HUES64 (cell line): ENCODE data around the gene RIGI. TPM values are rescaled to one million over a fixed set of nuclear protein-coding genes. Genes with fewer than 3 reads are reported as not detected.
A peak's percentile ranks its signal among the peaks of the same experiment; 100 is the strongest.

Experiments
- H3K27ac ChIP-seq: 2 replicates; pipeline ENCODE4 v1.7.0; 2013; ENCODE audit warnings: low read depth, low read length, inconsistent platforms
- H3K27me3 ChIP-seq: 2 replicates; pipeline ENCODE4 v1.6.1; 2013; ENCODE audit warnings: mild to moderate bottlenecking, low read length; ENCODE audit not compliant: insufficient read depth
- H3K36me3 ChIP-seq: 2 replicates; pipeline ENCODE4 v1.6.1; 2013; ENCODE audit warnings: mild to moderate bottlenecking, low read length; ENCODE audit not compliant: insufficient read depth
- H3K4me1 ChIP-seq: 2 replicates; pipeline ENCODE4 v1.6.1; 2013; ENCODE audit warnings: mild to moderate bottlenecking, low read length, moderate library complexity; ENCODE audit not compliant: insufficient read depth
- H3K4me3 ChIP-seq: 2 replicates; pipeline ENCODE4 v1.5.1; 2013; ENCODE audit warnings: mild to moderate bottlenecking, low read length, moderate library complexity
- H3K9ac ChIP-seq: 2 replicates; pipeline ENCODE4 v1.6.1; 2013; ENCODE audit warnings: mild to moderate bottlenecking, low read depth, low read length
- H3K9me3 ChIP-seq: 2 replicates; pipeline ENCODE4 v1.6.1; 2013; ENCODE audit warnings: low read depth, low read length; ENCODE audit not compliant: insufficient read depth
- WGBS: fragments of 150-250, 120-280 bp; methylation state at CpG from one replicate; pipeline ENCODE4 v1.1.7; 2013; ENCODE audit warnings: missing lambda C conversion rate; 5-methylcytosine and 5-hydroxymethylcytosine counted together
- polyA plus RNA-seq, 2 experiments: library from polyadenylated mRNA; stranded (reverse); fragments of 50-300 nt; gene quantifications; one replicate each; pipeline ENCODE4 v1.2.3, GENCODE V29; 2013

RIGI gene
- polyA plus RNA-seq (2013, experiment 1 of 2) = 4.0 TPM
- polyA plus RNA-seq (2013, experiment 2 of 2) = 4.4 TPM

- H3K4me1 ChIP-seq = peaks cover 7% of the 10 kb centered on the region; the same call in 1 of the 2 replicates
- WGBS = under 1% methylated on average over 37 of the region's 37 CpGs
- no peaks in the 10 kb centered on the region for H3K27me3 ChIP-seq
- peak within 1 kb of the TSS; percentile 95 for H3K4me3 ChIP-seq
- H3K9ac ChIP-seq = peak within 1 kb of the TSS; percentile 78
- H3K9me3 ChIP-seq = peaks cover 4% of the 10 kb centered on the region
- no peaks in the 10 kb centered on the region for H3K36me3 ChIP-seq
- H3K27ac ChIP-seq = peak within 1 kb of the TSS; percentile 39; the same call in 1 of the 2 replicates
Observed at GRCh38 chr9:32526041-32526706, at the start of gene RIGI. Gene RIGI (minus strand): TSS chr9:32526196. CDS start chr9:32526166, 30 bp downstream.

GRCh38 chr9:32574858-32575257 lies 48.9 kb upstream of the RIGI start:
- Histone ChIP-seq H3K36me3 (peaks cover 4% of the 10 kb centered on the region; the same call in 1 of the 2 replicates), H3K4me3 (no peak overlapping the region), H3K9me3 (no peaks in the 10 kb centered on the region), H3K9ac (no peak overlapping the region), H3K4me1 (peaks cover 15% of the 10 kb centered on the region; the same call in 1 of the 2 replicates), H3K27me3 (no peaks in the 10 kb centered on the region), H3K27ac (no peak overlapping the region)
- WGBS = 93% methylated on average over 1 of the region's 1 CpG

GRCh38 chr9:32573821-32574220 lies 47.8 kb upstream of the RIGI start:
- 88% methylated on average over 5 of the region's 7 CpGs for WGBS
- Histone ChIP-seq H3K4me1 (peaks cover 15% of the 10 kb centered on the region; the same call in 1 of the 2 replicates), H3K9me3 (no peaks in the 10 kb centered on the region), H3K27me3 (no peaks in the 10 kb centered on the region), H3K4me3 (peak overlapping the region; percentile 79), H3K36me3 (peaks cover 7% of the 10 kb centered on the region; the same call in 1 of the 2 replicates), H3K9ac (no peak overlapping the region), H3K27ac (no peak overlapping the region)

- WGBS = under 1% methylated on average over 36 of the region's 36 CpGs
- Histone ChIP-seq H3K27ac (peak within 1 kb of the TSS; percentile 75), H3K9me3 (no peaks in the 10 kb centered on the region), H3K9ac (peak within 1 kb of the TSS; percentile 88), H3K4me3 (peak within 1 kb of the TSS; percentile 79), H3K36me3 (peaks cover 11% of the 10 kb centered on the region), H3K27me3 (no peaks in the 10 kb centered on the region), H3K4me1 (peaks cover 15% of the 10 kb centered on the region; the same call in 1 of the 2 replicates)
Observed at GRCh38 chr9:32572900-32573523, 47.0 kb upstream of the RIGI start, which contains the start of gene NDUFB6. Gene NDUFB6 (minus strand): TSS chr9:32573159. CDS start chr9:32573060, 99 bp downstream.

- peak overlapping the region; percentile 75 for H3K27ac ChIP-seq
- peak overlapping the region; percentile 79 for H3K4me3 ChIP-seq
- H3K36me3 ChIP-seq = peaks cover 18% of the 10 kb centered on the region
- peak overlapping the region; percentile 88 for H3K9ac ChIP-seq
- H3K4me1 ChIP-seq = peaks cover 15% of the 10 kb centered on the region; the same call in 1 of the 2 replicates
- no peaks in the 10 kb centered on the region for H3K9me3 ChIP-seq
- under 1% methylated on average over 15 of the region's 17 CpGs for WGBS
- H3K27me3 ChIP-seq = no peaks in the 10 kb centered on the region
Observed at GRCh38 chr9:32571969-32572899, 46.2 kb upstream of the RIGI start.

- Histone ChIP-seq H3K36me3 (peaks cover 36% of the 10 kb centered on the region), H3K27me3 (no peaks in the 10 kb centered on the region), H3K9me3 (no peaks in the 10 kb centered on the region), H3K9ac (no peak overlapping the region), H3K4me3 (no peak overlapping the region), H3K27ac (no peak overlapping the region), H3K4me1 (peaks cover 15% of the 10 kb centered on the region; the same call in 1 of the 2 replicates)
- 97% methylated on average over 4 of the region's 4 CpGs for WGBS
Observed at GRCh38 chr9:32570262-32570661, 44.3 kb upstream of the RIGI start.

DNA sequence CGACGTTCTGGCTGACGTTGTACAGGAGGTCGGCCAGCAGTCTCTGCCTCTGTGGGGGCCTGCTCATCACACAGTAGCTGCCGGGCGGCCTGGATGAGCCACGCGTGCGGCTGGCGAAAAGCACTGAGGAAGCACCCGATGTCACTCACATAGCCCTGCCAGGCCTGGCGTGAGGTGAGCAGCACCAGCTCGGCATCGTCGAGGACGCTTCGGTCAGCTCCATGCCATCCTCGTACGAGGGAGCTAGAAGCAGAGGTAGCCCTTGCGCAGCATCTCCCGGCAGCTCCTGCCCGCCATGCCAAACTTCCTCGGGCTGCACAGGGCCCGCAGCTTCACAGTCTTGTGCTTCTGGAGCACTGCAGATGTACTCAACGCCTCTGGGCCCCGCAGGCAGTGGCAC lies 40.8 kb upstream of the RIGI start:
- Histone ChIP-seq H3K9me3 (no peaks in the 10 kb centered on the region), H3K36me3 (peaks cover 44% of the 10 kb centered on the region), H3K27me3 (no peaks in the 10 kb centered on the region), H3K27ac (no peak overlapping the region), H3K4me3 (no peak overlapping the region), H3K4me1 (peaks cover 7% of the 10 kb centered on the region; the same call in 1 of the 2 replicates), H3K9ac (no peak overlapping the region)
- WGBS = 97% methylated on average over 26 of the region's 26 CpGs

- no peak overlapping the region for H3K9ac ChIP-seq
- H3K27ac ChIP-seq = no peak overlapping the region
- no peaks in the 10 kb centered on the region for H3K4me1 ChIP-seq
- no peak overlapping the region for H3K4me3 ChIP-seq
- H3K36me3 ChIP-seq = peaks cover 44% of the 10 kb centered on the region
- no peaks in the 10 kb centered on the region for H3K9me3 ChIP-seq
- 95% methylated on average over 6 of the region's 6 CpGs for WGBS
- no peaks in the 10 kb centered on the region for H3K27me3 ChIP-seq
Observed at GRCh38 chr9:32565967-32566366, 40.0 kb upstream of the RIGI start.

- Histone ChIP-seq H3K9ac (no peak overlapping the region), H3K4me1 (peaks cover 1% of the 10 kb centered on the region; the same call in 1 of the 2 replicates), H3K4me3 (no peak overlapping the region), H3K9me3 (no peaks in the 10 kb centered on the region), H3K27ac (no peak overlapping the region), H3K36me3 (no peaks in the 10 kb centered on the region; the same call in 1 of the 2 replicates), H3K27me3 (no peaks in the 10 kb centered on the region)
- WGBS = 96% methylated on average over 3 of the region's 3 CpGs
Observed at GRCh38 chr9:32558408-32558934, 32.5 kb upstream of the RIGI start.

DNA sequence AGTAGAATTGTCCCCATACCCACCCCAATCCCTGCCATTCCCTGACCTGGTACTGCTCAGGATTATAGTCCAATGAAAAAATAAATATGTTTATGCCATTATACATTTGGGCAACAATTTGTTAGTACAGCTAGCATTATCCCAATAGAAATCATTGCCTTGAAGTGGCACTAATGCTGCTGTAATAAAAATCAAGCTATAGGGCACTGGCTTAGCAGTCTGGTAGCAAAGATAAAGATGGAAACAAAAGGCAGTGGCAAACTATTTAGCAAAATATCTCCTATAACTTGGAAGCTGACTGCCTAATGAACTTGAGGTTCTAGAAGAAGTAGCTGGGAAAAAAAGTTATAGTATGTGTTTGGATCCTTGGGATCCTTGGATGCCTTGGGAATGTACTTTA lies 28.6 kb upstream of the RIGI start:
- no peaks in the 10 kb centered on the region for H3K27me3 ChIP-seq

More for the DNA sequence above, 28.6 kb upstream of the RIGI start:
- no peaks in the 10 kb centered on the region; the same call in 1 of the 2 replicates for H3K36me3 ChIP-seq
- H3K9ac ChIP-seq = no peak overlapping the region
- H3K9me3 ChIP-seq = no peaks in the 10 kb centered on the region
- H3K27ac ChIP-seq = no peak overlapping the region
- no peak overlapping the region for H3K4me3 ChIP-seq
- peaks cover 6% of the 10 kb centered on the region; the same call in 1 of the 2 replicates for H3K4me1 ChIP-seq
